ENCODE measurements around the gene NOL9.

DNA sequence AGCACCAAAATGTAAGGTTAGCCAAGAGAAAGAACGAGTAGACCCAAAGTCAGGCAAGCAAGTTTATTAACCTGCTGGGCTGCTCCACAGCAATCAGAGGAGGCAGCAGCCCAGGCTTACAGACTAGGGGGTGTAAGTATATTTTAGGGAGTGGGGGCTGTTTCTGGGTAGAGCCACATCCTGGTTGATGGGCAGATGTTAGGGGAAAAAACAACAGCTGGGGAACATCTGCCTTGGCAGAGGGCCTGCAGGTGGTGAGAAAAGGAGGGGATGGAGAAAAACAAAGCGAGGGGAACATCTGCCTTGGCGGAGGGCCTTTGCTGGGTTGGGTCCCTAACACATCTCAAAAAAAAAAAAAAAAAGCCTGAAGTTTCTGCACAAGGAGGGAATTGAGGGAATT, 15.8 kb upstream of the NOL9 start:
- TF ChIP-seq, protein P1, sequence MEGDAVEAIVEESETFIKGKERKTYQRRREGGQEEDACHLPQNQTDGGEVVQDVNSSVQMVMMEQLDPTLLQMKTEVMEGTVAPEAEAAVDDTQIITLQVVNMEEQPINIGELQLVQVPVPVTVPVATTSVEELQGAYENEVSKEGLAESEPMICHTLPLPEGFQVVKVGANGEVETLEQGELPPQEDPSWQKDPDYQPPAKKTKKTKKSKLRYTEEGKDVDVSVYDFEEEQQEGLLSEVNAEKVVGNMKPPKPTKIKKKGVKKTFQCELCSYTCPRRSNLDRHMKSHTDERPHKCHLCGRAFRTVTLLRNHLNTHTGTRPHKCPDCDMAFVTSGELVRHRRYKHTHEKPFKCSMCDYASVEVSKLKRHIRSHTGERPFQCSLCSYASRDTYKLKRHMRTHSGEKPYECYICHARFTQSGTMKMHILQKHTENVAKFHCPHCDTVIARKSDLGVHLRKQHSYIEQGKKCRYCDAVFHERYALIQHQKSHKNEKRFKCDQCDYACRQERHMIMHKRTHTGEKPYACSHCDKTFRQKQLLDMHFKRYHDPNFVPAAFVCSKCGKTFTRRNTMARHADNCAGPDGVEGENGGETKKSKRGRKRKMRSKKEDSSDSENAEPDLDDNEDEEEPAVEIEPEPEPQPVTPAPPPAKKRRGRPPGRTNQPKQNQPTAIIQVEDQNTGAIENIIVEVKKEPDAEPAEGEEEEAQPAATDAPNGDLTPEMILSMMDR (IDR thresholded peaks at IDR 0.05) = no peak
- TF ChIP-seq EP300 (IDR thresholded peaks at IDR 0.05) (no peak), POLR2A (IDR thresholded peaks at IDR 0.05) (no peak), POLR2AphosphoS5 (IDR thresholded peaks at IDR 0.05) (no peak)

All from upper lobe of left lung (tissue), 4 donors.